ENCODE measurements around the gene ERG. TPM values are rescaled to one million over a fixed set of nuclear protein-coding genes. Genes with fewer than 3 reads are reported as not detected.

Gene ERG
- 0.11 and 0.37 TPM in 2 replicates for total RNA-seq

DNA sequence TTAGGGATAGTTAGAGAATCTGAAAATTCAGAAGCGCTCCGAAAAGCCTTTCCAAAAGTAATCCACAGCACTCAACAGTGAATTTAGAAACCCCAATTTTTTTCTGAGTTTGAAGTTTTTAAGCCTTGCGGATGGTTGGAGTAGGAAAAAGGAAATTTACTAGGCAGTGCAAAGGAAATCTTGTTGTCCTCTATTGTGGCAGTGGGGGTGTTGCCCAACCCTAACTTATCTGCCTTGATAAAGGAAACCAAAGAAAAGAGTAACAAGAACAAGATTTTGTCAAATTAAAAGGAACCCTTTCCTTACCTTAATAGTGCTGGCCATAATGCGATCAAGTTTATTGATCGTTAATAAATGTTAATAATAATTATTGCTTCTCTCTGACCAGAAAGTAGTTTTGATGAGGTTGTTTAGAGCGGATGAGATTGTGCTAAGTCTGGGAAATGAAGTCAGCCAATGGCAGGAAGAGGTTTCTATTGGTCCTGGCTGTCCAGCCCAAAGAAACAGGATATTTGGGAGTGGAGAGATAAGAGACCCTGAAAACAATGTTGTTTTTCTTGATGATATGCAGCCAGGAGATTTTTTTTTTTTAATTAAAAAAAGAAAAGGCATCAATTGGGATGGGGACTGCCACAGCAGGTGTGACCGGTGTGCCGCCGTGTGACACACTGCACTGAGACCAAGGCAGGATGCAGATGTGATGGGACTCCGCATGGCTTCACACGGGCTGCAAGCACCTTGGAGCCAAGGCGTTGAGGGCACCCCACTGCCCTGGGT lies at the start of gene ERG:
TSS of gene ERG (minus strand) at position 421 of the 777 bp plus-strand sequence. CDS start at position 324, 97 bp downstream.

Other genes starting within 250 kb of the ERG start
- gene KCNJ15, start 241.5 kb downstream of the ERG start, total RNA-seq: 0.75 and 1.2 TPM in 2 replicates

Data from uterine smooth muscle cell (primary cell).